GM19099 (cell line): ENCODE results near the gene CD8A.

Experiments
- POLR2A ChIP-seq: IDR thresholded peaks from 3 replicates; pipeline ENCODE4 v1.6.1; 2011; ENCODE audit warnings: low read depth; ENCODE audit not compliant: insufficient read length; ENCODE audit errors: extremely low read depth

Gene CD8A

DNA sequence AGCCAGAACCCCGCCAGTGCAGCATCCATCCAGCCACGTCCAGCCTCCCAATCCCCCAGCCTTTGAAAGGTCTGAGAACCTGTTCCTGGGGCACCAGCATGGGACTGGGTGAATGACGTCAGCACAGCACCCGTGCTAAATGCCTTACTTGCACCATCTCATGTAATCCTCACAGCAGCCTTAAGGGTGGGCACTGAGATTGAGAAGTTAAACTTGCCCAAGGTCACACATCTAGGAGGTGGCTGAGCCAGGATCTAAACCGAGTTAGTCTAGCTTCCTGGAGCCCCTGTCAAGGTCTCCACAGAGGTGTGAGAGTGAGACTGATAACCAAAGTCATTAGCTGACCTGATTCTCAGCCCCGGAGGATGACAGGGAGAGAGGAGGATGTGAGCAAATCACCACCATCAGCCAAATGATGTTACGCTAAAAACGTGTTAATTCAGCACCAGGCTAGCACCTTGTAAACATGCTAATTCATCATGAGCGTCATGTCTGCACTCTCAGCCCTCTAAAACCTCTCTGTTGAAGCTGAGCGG, 4.6 kb downstream of the CD8A start:
- TF ChIP-seq POLR2A: no peak

DNA sequence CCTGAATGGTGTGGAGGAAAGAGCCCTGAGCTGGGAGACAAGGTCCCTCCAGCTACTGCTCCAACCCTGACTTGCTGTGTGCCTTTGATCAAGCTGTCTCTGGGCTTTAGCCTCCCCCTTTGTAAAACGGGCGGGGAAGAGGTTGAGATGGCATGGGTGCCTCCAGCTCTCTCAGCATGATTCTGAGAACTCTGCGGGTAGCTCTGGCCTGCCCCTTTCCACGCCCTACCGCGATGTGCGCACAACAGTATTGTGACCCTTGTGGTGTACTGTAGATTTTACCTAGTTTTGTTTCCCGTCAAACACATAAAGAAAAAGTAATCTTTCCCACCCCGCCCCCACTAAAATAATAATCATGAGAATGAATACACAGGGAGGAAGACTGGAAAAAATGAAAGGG, 5.3 kb downstream of the CD8A start:
- no peak for TF ChIP-seq POLR2A

DNA sequence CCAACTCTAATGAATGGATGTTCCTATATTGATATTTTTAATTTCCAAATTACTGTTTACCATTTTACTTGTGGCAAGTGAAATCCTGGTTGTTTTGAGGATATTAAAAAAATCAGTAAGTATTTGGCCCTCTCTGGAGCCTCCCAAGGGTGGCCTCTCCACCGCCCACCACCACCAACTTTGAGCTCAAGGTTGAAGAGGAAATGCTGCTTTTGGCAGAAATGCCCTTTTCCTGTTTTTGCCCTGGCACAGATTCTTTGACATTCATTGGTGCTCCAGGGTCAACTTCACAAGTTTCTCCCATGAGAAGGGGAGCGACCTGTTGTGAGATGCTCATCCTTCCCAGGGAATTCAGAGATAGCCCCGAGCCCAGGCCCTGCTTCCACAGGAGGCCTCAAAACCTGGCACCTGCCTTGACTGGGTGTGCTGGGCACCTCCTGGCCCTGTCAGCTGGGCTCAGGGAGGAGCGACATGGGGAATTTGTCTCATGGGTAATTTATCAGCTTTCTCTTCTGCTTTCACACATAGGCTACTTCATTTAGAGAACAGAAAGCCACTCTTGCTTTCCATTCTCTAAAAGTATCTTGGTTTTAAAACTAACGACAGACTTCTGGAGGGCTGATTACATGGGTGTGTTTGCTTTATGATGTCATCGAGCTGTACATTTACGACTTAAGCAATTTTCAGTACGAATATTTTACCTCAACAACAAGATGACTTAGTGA, 6.9 kb downstream of the CD8A start:
- TF ChIP-seq POLR2A: no peak

DNA sequence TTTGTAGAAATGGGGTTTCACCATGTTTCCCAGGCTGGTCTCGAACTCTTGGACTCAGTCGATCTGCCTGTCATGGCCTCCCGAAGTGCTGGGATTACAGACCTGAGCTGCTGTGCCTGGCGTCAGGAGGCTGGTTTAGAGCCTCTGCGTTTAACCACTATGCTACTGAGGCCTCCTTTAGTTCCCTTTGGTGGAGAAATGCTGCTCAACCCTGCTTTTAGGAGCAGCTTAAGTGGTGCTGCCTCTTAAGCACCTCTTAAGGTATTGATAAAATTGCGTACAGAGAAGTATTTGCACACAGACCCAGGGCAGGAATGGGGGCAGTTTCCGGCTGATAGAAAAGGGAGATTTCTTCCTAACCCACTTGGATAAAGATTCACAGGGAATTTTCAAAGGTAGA, 8.0 kb downstream of the CD8A start:
- no peak for TF ChIP-seq POLR2A

DNA sequence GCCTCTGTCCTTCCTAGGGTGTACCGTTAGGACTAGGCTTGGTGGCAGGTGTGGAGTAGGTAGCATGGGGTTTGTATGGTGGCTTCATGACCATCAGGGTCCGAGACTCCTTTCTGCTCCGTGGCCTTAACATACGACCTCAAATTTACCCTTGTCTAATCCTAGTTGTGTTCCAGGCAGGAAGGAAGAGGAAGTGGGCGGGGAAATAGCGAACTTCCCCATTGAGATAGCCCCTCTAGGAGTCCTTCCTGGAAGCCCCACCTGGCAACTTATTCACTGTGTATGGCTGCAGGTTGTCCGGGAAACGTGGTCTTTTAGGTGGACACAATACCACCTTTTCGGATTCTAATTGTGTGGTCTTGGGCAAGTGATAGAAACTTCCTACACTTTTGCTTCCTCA, 9.3 kb downstream of the CD8A start:
- TF ChIP-seq POLR2A: no peak

DNA sequence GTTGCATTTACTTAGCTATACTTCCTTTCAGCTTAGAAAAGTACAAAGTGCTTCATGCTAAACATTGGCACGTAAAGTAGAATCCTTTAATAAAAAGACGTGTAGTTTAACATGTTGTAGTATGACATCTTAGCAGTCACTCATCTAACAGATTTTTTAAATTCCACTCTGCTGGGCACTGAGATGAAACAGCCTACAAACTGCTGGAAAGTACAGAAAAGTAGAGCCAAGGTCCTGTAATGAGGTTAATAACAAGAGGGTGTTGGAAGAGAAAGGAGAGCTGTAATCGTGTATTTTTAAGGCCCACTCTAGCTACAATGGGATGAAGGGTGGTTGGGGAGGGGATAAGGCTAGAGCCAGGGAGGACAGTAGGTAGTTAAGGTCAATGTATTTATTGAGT, 10.7 kb downstream of the CD8A start:
- no peak for TF ChIP-seq POLR2A

DNA sequence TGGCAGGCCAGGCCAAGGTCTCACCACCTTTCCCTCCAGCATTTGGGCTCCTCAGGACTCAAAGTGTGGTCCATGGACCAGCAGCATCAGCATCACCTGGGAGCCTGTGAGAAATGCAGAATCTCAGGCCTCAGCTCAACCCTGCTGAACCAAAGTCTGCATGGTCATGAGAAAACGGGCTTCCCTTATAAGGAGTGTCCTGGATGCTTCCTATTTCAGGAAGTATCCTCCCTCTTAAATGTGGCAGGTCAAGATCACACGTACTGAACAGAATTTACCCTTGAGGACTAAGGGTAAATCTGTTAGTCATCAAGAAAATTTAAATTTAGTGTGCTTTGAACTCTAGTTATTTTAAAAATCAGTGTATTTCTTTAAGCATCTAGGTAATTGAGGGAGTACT, 11.8 kb downstream of the CD8A start:
- TF ChIP-seq POLR2A: no peak

DNA sequence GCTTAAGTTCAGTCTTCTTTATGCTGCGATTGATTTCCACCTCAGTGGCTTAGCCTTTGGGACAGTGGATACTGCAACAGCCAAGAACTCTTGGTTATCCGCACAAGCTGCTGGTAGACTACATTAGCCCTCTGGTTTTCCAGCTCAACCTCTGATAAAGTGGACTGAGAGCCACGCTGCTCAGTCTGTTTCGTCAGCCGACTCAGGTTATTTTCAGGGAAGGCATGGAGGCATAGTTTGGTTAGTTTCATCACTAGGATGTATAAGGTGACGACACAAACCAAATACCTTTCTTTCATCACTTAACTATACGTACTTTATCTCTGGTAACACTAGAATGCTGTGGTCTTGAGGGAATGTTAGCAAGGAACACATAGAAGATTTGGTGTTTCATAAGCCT, 14.2 kb downstream of the CD8A start:
- TF ChIP-seq POLR2A: no peak

DNA sequence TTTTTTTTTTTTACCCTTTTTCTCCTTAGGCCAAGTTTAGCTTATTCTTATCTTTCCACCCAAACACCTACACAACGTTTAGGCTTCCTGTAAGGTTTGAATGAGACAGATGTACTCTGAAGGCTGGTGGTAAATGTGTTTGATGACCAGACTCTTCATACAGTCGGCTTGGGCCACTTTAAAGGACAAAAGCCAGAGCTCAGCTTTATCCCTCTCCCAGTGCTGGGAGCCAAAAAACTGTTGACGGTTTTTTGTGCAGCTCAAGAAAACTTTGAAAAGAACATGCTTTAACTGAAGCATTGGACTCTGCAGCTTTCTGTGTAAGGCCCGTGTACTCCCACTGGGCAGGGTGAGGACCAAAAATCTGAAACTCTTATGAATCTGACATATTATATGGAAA, 15.4 kb downstream of the CD8A start:
- no peak for TF ChIP-seq POLR2A

DNA sequence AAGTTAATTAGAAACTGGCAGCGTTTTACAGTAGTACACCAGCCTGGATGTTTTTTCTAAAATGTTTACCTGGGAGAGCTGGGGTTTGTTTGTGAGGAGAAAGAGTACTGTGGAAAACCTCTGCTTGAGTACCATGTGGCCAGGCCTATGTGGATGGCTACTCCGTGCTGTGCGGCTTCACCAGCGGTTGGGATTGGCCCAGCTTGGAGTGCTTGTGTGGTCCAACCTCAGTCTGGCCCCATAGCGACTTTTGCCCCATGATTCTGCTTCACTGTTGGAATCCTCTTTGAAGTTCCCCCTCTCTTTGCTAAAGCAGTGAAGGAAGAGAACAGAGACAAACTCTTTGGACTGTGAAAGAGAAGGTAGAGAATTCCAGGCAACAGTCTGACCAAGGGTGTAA, 15.9 kb downstream of the CD8A start:
- TF ChIP-seq POLR2A: no peak

DNA sequence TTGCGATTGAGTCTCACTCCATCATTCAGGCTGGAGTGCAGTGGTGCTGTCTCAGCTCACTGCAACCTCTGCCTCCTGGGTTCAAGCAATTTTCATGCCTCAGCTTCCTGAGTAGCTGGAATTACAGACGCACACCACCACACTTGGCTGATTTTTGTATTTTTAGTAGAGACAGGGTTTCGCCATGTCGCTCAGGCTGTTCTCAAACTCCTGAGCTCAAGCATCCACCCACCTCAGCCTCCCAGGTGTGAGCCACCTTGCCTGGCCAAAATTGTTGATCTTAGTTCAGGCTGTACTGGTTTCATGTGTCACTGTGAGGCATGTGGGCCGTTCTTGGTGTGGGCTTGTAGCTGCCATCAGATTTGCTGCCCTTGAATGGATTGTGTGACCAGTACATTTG, 18.1 kb downstream of the CD8A start:
- no peak for TF ChIP-seq POLR2A

DNA sequence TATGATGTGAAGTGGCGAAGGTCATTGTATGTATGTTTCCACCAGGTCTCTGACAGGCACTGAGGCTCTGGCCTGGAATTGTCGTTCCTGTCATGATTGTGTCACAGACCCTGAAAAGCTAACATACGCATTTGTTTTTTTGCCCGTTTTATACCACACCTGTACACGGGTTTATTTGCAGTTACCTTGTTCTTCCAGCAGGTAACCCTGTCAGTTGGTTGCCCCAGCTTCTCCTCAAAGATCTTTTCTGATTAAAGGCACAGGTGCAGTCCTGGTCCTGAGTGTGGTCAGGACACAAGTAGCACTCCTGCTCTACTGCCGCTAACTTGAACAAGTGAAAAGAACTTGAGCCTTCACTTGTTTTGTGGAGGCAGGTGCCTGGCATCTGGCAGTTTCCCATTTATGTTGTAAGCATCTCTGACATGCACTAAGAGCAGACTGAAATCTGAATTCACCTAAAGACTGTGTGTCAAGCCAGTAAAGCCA, 19.9 kb downstream of the CD8A start:
- no peak for TF ChIP-seq POLR2A

DNA sequence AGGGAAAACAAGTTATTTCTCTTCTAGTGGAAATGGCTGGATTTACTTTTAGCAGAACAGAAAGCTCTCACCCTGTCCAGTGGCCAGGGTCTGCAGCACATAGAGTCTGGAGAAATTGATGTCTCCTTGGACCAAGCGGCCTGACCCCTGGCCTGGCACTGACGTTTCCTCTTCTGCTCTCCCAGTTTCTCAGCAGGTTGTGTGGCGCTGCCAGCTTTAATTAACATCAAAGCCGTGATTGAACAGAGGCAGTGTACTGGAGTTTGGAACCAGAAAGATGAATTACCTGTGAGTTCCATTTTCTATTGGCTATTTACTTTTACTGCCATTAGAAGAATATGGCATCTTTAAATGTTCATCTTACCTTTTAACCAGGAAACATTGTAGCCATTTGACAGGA, 20.9 kb downstream of the CD8A start:
- no peak for TF ChIP-seq POLR2A

DNA sequence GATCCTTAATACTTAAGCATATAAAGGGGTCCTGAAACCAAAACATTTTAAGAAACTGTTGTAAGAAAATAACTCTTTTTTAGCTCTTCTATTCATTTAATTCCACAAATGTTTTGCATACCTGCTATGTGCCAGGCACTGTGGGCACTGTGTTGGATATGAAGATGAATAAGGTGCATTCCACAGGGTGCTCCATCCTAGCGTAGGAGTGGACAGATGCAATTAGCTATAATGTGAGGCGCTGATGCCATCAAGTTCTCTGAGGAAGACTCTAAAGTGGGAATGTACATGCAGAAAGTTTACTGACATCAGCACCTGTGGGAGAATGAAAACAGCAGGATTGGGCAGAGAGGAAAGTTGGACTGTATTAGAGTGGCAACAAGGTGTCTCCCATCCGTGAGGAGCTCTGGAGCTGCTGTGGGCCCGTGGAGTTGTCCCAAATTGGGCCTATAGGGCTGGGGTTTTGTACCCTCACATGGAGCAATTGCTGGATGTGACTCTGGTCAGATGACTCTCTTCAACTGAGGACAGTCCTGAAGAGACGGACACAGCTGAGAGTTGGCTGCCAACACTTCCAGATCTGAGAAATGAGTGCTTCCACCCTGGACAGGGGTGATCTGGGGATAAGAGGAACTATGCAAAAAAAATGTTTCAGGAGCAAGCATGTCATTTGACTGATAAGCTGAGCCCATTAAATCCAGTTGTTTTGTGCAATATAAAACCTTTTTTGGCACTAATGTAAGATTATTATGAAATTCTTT, 22.3 kb downstream of the CD8A start:
- TF ChIP-seq POLR2A: no peak

DNA sequence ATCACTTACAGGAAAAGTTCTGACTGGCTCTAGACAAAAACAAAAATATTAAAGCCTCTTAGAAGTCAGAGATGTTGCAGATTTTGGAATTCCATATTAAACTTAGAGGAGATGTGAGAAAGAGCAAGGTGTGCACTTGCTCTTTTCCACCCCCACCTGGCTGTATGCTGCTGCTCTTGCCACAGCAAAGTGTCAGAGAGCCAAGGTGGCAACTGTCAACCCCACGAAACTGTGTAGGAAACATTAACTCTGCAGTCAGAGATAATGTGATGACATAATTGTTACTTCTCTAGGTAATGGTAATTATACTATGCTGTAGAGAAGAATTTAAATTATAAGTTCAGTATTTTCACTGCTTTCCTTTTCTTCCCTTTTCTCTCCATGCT, 25.4 kb downstream of the CD8A start:
- TF ChIP-seq POLR2A: no peak

DNA sequence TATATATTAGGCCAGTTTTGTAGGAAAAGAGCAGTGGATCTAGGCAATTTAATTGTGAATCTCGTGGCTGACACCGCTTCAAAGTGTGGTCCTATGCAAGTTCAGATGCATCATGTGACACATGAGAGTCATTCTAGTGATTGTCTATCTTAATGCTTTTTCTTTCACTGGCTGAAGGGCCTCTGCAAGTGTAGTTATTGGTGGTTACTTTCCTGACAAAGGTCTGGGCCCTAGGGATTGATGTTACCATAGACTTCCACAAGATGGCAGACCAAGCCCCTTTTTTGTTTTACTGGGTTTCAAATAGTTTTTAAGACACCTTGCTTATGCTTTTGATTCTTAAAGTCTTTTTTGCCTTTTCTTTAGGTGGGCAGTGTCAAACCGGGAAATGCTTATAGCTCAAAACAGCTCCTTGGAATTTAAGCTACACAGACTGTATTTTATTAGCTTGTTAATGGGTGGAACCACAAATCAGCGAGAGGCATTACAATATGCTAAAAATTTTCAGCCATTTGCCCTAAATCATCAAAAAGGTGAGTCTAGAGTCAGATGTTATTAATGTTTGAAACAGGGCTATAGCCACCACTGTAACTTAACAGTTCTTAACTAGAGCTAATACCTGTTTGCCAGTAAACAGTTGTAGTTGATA, 25.9 kb downstream of the CD8A start:
- TF ChIP-seq POLR2A: no peak
